Esophagus (tissue), 2 donors: ENCODE measurements around the gene GRK5. TPM values are rescaled to one million over a fixed set of nuclear protein-coding genes. Genes with fewer than 3 reads are reported as not detected.

Experiments used
- H3K27ac ChIP-seq, 2 donors: one replicate each; pipeline ENCODE4 v1.5.1; 2013; ENCODE audit warnings: low read depth in 2 of 2, mild to moderate bottlenecking in 2 of 2, inconsistent platforms in 1 of 2, low read length in 1 of 2, moderate library complexity in 1 of 2
- H3K27me3 ChIP-seq, 2 donors: one replicate each; pipeline ENCODE4 v1.6.1; 2013; ENCODE audit warnings: low read length in 2 of 2, control low read depth in 1 of 2, mild to moderate bottlenecking in 1 of 2; ENCODE audit not compliant: insufficient read depth in 2 of 2, control insufficient read depth in 1 of 2
- H3K36me3 ChIP-seq, 2 donors: one replicate each; pipeline ENCODE4 v1.6.1; 2013; ENCODE audit warnings: low read length in 1 of 2; ENCODE audit not compliant: control insufficient read depth in 2 of 2, insufficient read depth in 2 of 2
- H3K4me1 ChIP-seq, 2 donors: one replicate each; pipeline ENCODE4 v1.6.1; 2013; ENCODE audit warnings: low read length in 1 of 2; ENCODE audit not compliant: control insufficient read depth in 2 of 2, insufficient read depth in 2 of 2
- H3K4me3 ChIP-seq, 2 donors: one replicate each; pipeline ENCODE4 v1.5.1; 2013; ENCODE audit warnings: low read length in 2 of 2, mild to moderate bottlenecking in 2 of 2, low read depth in 1 of 2, moderate library complexity in 1 of 2
- H3K9me3 ChIP-seq, 2 donors: one replicate each; pipeline ENCODE4 v1.6.1; 2013; ENCODE audit warnings: mild to moderate bottlenecking in 2 of 2, low read depth in 1 of 2, low read length in 1 of 2, moderate library complexity in 1 of 2; ENCODE audit not compliant: control insufficient read depth in 2 of 2, insufficient read depth in 1 of 2
- WGBS, 2 donors: extraction: QIAGEN DNeasy Blood & Tissue Kit; methylation state at CpG; one replicate each; pipeline ENCODE4 v1.1.7; 2013; 5-methylcytosine and 5-hydroxymethylcytosine counted together
- polyA plus RNA-seq, 2 donors: library from polyadenylated mRNA; stranded (reverse); fragments of 200-250 nt; gene quantifications; one replicate each; pipeline ENCODE4 v1.2.3, GENCODE V29; 2013
- donor health status: healthy with polysubstance abuse.
- donor health status: Bipolar disorder and iron deficiency.

GRK5 gene
- polyA plus RNA-seq, 2 donors: 3.1 to 5.2 TPM

DNA sequence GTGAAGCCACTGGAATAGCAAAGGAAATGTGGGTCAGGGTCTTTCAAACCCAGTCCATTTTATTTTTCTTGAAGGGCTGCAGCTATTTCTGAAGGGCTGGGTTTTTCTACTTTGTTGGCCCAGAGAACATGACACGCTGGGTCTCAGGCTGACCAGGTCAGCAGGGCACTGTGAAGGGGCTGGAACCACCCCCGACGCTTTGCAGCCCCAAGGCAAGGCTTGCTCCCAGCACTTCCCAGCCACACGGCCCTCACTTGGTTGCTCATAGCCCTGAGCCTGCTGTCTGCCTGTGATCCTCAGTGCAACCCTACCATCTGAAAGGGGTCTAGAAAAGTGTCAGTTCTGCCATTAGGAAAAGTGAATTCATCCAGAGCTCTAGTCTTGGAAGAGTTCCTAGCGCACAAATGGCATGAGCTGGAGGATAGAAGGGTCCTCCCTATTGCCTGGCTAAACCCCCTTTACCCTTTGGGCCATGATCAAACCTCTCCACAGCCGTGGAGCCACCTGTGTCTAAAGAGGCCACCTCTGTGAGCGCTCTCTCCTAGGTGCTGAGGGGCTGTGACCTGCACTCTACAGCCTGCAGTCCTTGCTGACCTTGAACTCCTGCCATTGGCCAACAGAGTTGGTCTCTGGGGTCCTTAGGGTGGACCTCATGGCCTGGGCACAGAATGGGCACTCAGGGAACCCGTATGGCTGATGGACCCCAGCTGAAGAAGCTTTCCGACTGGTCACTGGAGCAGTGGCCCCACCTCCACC, 203.2 kb downstream of the GRK5 start:
- Histone ChIP-seq H3K4me3 (no peak overlapping the region), H3K27ac (peak overlapping the region; percentile 28 to 65), H3K4me1 (no peaks in the 10 kb centered on the region), H3K9me3 (no peaks in the 10 kb centered on the region), H3K27me3 (no peaks in the 10 kb centered on the region), H3K36me3 (peaks cover 0 to 2% of the 10 kb centered on the region in 2 donors)
- 85 to 86% methylated on average over 9 of the region's 9 CpGs for WGBS, 2 donors

DNA sequence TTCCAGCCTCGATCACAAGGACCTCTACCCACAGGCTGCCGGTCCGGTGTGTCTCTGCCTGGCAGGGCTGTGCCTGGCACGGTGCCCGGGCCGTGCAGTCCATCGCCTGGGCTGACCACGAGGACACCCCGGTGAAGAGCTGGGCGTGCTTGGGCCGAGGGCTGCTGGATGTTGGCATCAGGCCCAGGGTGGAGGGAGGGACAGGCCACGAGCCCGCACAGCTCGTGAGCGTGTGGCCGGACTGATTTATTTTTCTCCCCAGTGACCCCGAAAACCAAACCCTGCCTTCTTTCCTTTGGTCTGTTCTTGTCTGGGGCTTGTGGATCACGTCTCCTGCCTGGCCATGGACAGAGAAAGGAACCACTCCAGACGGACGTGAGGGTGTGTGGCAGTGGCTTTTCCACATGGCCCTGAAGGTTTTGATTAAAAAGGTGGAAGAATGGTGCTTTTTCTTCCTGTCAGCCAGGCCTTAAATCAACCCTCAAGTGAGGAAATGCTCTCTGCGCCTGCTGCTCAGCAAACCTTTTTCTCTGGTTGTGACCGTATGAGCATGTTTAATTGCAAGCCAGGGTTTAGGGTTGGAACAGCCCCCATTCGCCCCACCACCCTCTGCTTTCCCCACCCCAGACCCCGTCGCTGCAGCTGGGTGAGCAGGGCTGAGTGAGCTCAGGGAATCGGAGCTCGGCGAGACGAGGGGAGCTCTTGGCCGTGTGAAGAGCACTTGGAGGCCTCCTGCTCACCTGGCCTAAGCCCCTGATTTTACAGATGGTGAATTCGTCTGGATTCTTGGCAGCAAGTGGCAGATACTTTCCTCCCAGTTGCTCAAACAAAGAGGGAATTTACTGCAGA, 205.1 kb downstream of the GRK5 start:
- H3K9me3 ChIP-seq: no peaks in the 10 kb centered on the region
- no peaks in the 10 kb centered on the region for H3K27me3 ChIP-seq
- H3K27ac ChIP-seq: peak overlapping the region; percentile 36 to 58
- H3K4me1 ChIP-seq: peaks cover 0 to 4% of the 10 kb centered on the region in 2 donors
- peaks cover 0 to 2% of the 10 kb centered on the region in 2 donors for H3K36me3 ChIP-seq
- H3K4me3 ChIP-seq: no peak overlapping the region
- WGBS, 2 donors: 59% methylated on average over 29 to 31 of the region's 31 CpGs

DNA sequence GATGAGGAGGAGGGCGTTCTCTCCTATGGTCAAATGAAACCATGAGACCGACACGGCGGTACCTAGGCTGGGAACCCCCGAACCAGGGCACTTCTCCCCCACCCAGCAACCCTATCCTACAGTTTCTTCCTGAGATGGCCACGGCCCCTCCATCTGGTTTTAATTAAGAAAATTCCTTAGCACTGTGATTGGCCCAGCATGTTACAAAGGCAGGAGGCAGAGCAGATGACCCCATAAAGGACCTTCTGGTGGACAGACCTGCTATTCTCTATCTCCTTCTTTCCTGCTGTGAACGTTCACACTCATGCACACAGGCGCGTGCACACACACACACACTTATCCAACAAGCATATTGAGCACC, 205.7 kb downstream of the GRK5 start:
- H3K4me3 ChIP-seq: no peak overlapping the region
- H3K27me3 ChIP-seq: no peaks in the 10 kb centered on the region
- peaks cover 0 to 4% of the 10 kb centered on the region in 2 donors for H3K4me1 ChIP-seq
- whole genome bisulfite sequencing, 2 donors: 87 to 88% methylated on average over 9 of the region's 9 CpGs
- H3K9me3 ChIP-seq: no peaks in the 10 kb centered on the region
- peak overlapping the region; percentile 27 to 36 for H3K27ac ChIP-seq
- peaks cover 0 to 2% of the 10 kb centered on the region in 2 donors for H3K36me3 ChIP-seq

DNA sequence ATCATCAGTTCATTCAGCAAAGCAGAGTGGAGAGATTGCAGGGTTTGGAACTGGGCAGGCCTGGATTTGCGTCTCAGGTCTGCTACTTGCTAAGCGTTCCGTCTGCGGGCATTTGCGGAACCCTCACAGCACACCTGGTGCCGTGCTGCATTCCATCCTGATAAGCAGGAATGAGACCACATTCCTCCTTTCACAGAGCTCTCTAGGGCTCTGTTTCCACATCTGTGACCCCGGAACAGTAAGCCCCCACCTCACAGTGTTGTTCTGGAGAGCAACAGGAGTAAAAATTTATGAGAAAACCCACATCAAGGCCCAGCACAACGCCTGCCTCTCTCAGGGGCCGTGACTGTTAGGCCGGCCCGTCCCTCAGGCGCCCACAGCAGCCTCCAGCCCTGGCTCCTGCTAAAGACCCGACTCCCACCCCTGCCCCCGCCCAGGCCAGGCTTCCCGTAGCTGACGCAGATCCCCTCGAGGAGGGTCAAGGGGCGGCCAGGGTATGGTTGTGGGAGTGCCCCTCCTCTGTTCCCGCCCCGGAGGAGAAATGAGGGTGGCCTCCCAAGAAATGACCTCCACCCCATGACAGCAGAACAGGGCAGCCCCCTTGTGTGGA, 206.2 kb downstream of the GRK5 start:
- H3K27me3 ChIP-seq: no peaks in the 10 kb centered on the region
- peaks cover 0 to 2% of the 10 kb centered on the region in 2 donors for H3K36me3 ChIP-seq
- H3K27ac ChIP-seq: peak overlapping the region; percentile 27 to 36
- H3K4me1 ChIP-seq: peaks cover 0 to 4% of the 10 kb centered on the region in 2 donors
- H3K9me3 ChIP-seq: no peaks in the 10 kb centered on the region
- H3K4me3 ChIP-seq: no peak overlapping the region
- WGBS, 2 donors: 70 to 80% methylated on average over 20 of the region's 20 CpGs

DNA sequence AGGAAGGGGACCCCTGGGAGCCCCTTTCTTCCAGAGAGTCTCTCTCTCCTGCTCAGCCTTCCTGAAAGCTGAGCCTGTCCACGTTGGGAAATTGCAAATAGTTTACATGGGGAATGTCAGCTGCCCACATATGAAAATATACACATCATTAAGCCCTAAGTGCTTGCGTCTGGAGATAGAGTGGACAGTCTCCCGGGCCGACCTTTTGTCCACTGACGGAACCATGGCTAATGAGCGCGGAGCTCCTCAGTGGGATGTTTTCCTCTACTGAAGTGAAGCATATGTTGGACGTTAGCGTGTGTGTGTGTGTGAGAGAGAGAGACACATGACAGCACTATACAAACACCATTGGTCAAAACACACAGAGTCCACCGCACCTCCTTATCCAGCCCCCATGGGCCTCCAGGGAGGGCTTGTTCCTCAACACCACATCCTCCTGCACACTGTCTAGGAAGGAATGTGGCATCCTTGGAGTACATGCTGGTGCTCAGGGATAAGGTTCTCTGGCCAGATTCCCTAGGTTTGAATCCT, 206.8 kb downstream of the GRK5 start:
- no peak overlapping the region for H3K4me3 ChIP-seq
- WGBS, 2 donors: 70 to 74% methylated on average over 10 of the region's 10 CpGs

DNA sequence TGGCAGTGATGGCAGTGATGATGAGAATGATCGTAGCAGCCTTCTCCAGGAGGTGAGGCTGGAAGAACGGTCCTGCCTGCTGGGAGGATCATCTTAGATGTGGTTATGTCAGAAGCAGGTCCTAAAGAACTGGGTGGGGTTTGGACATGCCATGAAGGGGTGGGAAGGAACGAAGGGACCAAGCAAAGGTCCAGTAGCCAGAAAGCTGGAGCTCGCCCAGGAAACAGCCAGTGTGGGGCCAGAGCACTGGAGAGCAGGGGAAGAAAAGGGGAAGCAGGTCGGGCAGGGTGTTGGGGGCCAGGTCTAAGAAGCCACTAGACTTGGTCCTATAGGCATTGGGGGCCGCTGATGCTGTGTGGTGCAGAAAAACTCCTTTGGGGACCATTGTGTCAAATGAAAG, 207.8 kb downstream of the GRK5 start:
- Histone ChIP-seq H3K4me3 (no peak overlapping the region), H3K4me1 (peaks cover 0 to 4% of the 10 kb centered on the region in 2 donors), H3K27ac (no peak overlapping the region), H3K9me3 (no peaks in the 10 kb centered on the region), H3K27me3 (no peaks in the 10 kb centered on the region), H3K36me3 (no peaks in the 10 kb centered on the region)
- 83 to 86% methylated on average over 6 of the region's 6 CpGs for WGBS, 2 donors

More for the DNA sequence above, 206.8 kb downstream of the GRK5 start:
- H3K9me3 ChIP-seq: no peaks in the 10 kb centered on the region
- H3K4me1 ChIP-seq: peaks cover 0 to 4% of the 10 kb centered on the region in 2 donors
- no peak overlapping the region for H3K27ac ChIP-seq
- H3K27me3 ChIP-seq: no peaks in the 10 kb centered on the region
- no peaks in the 10 kb centered on the region for H3K36me3 ChIP-seq

DNA sequence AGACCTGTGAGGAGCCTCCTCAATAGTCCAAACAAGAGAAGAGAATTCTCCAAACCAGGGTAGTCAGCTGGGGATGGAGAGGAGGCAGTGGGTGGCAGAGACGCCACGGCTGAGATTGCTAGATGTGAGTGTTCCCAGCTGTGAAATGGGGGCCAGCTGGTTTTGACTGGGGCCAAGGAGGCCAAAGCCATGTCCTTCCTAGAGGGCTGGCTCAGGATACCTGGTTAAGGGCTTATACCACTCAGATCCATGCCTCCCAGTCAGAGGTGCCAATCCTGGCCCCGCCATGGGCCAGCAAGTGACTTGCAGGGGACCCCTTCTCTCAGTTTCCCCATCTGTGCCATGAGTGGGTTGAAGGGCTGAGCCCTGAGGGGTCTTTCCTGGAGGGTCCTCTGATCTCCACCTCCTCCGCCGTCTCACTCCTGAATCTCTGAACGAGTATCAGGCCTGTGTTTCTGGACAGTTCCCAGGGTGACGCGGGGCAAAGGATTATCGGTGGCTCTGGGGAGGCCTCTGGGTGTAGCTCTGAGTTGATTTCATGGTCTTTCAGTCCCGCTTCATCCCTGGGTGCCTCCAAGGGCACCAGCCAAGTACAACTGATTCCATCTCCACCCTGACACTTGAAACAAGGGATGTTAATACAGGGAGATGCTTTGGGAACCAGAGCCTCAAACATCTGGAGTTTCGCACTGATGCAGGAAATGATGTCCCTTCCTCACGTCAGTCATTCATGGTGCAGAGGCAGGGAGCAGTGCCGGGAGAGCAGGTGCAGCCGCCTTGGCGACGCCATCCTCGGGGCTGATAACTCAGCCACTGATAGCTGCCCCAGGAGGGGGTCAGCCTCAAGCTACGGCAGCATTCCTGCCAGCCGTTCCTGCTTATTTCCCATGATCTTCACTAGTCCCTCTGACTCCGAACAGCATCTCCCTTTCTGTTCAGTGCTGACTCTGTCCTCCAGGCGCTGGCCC, 208.4 kb downstream of the GRK5 start:
- Histone ChIP-seq H3K27ac (no peak overlapping the region), H3K4me3 (no peak overlapping the region), H3K36me3 (no peaks in the 10 kb centered on the region), H3K27me3 (no peaks in the 10 kb centered on the region), H3K4me1 (peaks cover 0 to 4% of the 10 kb centered on the region in 2 donors), H3K9me3 (no peaks in the 10 kb centered on the region)
- 83 to 86% methylated on average over 21 of the region's 21 CpGs for whole genome bisulfite sequencing, 2 donors

DNA sequence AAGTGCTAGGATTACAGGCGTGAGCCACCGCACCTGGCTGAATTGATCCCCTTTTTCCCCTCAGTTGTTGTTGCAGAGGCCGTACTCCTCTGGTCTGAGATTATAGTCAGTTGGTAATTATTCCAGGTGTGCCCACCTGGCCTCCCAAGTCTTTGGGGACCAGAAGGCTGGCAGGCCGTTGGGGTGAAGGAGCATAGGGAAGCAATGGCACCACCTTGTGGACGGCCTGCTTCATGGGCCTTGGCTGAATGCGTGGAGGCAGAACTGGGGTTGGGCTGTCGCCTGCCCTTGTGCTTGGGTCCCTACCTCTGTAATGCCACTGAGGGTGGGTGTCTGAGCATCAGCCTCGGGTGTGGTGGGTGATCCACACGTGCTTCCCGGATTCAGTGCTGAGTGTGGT, 209.5 kb downstream of the GRK5 start:
- no peaks in the 10 kb centered on the region for H3K36me3 ChIP-seq
- no peak overlapping the region for H3K4me3 ChIP-seq
- peaks cover 0 to 4% of the 10 kb centered on the region in 2 donors for H3K4me1 ChIP-seq
- WGBS, 2 donors: 41% methylated on average over 10 of the region's 10 CpGs
- H3K27me3 ChIP-seq: no peaks in the 10 kb centered on the region
- H3K9me3 ChIP-seq: no peaks in the 10 kb centered on the region
- H3K27ac ChIP-seq: no peak overlapping the region
